ENCODE results near the gene C5.

Gene C5

GRCh38 chr9:120902569-120903535, 147.2 kb downstream of the C5 start:
- no peaks in the 10 kb centered on the region for H3K36me3 Mint-ChIP-seq (ENCODE audit: low read depth)
- H3K4me3 Mint-ChIP-seq: no peak overlapping the region
- H3K4me1 Mint-ChIP-seq: peaks cover 12% of the 10 kb centered on the region
- no peak for DNase-seq
- TF ChIP-seq, protein P1, sequence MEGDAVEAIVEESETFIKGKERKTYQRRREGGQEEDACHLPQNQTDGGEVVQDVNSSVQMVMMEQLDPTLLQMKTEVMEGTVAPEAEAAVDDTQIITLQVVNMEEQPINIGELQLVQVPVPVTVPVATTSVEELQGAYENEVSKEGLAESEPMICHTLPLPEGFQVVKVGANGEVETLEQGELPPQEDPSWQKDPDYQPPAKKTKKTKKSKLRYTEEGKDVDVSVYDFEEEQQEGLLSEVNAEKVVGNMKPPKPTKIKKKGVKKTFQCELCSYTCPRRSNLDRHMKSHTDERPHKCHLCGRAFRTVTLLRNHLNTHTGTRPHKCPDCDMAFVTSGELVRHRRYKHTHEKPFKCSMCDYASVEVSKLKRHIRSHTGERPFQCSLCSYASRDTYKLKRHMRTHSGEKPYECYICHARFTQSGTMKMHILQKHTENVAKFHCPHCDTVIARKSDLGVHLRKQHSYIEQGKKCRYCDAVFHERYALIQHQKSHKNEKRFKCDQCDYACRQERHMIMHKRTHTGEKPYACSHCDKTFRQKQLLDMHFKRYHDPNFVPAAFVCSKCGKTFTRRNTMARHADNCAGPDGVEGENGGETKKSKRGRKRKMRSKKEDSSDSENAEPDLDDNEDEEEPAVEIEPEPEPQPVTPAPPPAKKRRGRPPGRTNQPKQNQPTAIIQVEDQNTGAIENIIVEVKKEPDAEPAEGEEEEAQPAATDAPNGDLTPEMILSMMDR (IDR thresholded peaks at IDR 0.05): no peak
- peaks cover 15% of the 10 kb centered on the region for H3K27me3 Mint-ChIP-seq (ENCODE audit: low read depth, poor library complexity)
- no peak overlapping the region for H3K27ac Mint-ChIP-seq
- H3K9me3 Mint-ChIP-seq: no peaks in the 10 kb centered on the region

All from nephron progenitor cell (in vitro differentiated cells).